Retinal pigment epithelial cell (primary cell): ENCODE results near the gene SLC6A13.

Source experiments
- DNase-seq: peaks from one replicate; pipeline ENCODE4 v3.0.0-alpha.2; 2010; ENCODE audit warnings: low read depth
- H3K4me3 ChIP-seq: 2 replicates; pipeline ENCODE4 v1.5.1; 2011; ENCODE audit warnings: mild to moderate bottlenecking, low read length, control low read depth, moderate library complexity
- TF ChIP-seq, protein P1 (sequence below): conservative IDR thresholded peaks from 2 replicates; pipeline ENCODE4 v1.5.1; 2011; ENCODE audit warnings: low read depth, low read length, control low read depth, inconsistent platforms

SLC6A13 gene

DNA sequence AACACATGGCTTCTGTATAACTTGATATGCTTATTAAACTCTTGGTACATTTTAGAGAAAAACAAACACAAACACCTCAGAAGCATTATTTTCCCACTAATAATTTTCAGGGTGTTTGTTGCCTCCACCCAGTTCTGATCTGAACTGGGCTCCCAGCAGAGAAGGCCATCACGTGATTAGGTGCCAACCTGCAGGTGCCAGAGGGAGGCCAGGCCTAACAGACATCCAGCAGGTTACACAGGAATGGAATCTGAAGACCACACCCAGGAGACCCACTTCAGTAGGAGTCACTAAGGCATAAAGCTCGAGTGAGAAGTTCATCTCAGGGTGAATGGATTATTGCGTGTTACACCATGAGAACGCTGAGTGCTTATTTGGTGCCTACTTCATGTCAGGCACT, 57.6 kb downstream of the SLC6A13 start:
- TF ChIP-seq, protein P1, sequence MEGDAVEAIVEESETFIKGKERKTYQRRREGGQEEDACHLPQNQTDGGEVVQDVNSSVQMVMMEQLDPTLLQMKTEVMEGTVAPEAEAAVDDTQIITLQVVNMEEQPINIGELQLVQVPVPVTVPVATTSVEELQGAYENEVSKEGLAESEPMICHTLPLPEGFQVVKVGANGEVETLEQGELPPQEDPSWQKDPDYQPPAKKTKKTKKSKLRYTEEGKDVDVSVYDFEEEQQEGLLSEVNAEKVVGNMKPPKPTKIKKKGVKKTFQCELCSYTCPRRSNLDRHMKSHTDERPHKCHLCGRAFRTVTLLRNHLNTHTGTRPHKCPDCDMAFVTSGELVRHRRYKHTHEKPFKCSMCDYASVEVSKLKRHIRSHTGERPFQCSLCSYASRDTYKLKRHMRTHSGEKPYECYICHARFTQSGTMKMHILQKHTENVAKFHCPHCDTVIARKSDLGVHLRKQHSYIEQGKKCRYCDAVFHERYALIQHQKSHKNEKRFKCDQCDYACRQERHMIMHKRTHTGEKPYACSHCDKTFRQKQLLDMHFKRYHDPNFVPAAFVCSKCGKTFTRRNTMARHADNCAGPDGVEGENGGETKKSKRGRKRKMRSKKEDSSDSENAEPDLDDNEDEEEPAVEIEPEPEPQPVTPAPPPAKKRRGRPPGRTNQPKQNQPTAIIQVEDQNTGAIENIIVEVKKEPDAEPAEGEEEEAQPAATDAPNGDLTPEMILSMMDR, result no peak

DNA sequence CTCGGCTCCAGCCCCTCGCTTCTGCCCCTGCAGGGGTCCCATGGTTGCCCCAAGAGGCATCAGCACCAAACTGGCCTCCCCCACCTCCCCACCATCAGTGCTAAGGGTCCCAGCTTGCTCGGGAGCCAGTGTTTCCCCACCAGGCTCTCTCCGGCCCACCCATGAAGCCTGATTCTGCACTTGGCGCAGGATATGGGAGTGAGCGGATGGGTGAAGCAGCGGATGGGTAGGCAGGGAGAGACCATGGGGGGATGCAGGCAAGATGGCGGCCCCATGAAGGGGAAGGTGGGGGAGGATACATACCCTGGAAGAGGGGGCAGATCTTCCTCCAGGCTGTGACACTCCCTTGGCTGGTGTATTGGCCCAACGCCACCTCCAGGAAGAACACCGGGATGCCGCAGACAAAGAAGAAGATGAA, 58.4 kb downstream of the SLC6A13 start:
- TF ChIP-seq, protein P1, result no peak
- DNase-seq, result no peak
- H3K4me3 ChIP-seq, result no peak overlapping the region

More for the DNA sequence above, 57.6 kb downstream of the SLC6A13 start:
- no peak overlapping the region for H3K4me3 ChIP-seq
- DNase-seq, result no peak

DNA sequence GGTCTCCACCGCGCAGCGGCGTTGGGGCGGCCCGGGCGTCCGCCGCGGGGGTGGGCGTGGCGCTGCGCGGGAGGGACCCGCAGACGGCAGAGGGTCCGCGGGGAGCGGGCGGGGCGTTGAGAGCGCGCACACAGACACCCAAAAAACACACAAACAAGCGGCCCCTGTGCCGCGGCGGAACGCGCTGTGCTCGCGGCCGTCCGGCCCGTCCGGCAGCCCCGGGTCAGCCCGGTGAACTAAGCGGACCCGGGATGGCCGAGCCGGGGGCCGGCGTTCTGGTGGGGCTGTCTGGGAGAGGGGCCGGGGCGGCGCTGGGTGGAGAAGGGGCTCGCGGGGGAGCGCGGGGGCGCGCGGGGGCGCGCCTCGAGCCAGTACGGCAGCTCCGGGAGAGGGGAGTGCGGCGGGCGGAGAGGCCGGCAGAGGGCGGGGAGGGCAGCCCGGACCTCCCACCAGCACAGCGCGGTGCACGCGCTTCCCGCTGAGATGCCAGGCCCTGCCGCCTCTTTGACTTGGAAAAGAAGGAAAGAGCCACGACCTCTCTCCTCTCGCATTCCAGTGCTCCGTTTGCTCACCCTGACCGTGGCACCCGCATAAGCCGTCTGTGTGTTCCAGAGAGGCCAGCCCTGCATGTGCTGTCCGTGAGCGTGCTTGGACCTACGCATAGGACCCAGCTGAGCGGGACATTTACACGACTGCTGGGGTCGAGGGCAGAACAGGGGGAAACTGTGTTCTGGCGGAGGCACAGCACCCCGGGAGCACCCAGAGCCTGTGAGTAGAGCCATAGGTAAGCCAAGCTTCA, 59.0 kb downstream of the SLC6A13 start:
- peak overlapping the region; percentile 42 for H3K4me3 ChIP-seq
- no peak for DNase-seq
- TF ChIP-seq, protein P1, result peak; percentile 19

DNA sequence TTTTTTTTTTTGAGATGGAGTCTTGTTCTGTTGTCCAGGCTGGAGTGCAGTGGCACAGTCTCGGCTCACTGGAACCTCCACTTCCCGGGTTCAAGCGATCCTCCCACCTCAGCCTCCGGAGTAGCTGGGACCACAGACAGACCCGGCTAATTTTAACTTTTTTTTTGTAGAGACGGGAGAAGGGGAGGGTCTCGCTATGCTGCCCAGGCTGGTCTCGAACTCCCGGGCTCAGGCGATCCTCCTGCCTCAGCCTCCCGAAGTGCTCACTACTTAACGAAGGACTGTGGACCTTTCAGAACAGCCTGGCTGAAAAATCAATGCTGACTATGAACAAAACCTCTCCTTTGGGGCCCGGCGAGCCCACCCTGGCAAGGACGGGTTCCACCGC, 59.6 kb downstream of the SLC6A13 start:
- TF ChIP-seq, protein P1, result no peak
- no peak overlapping the region for H3K4me3 ChIP-seq
- DNase-seq, result no peak

DNA sequence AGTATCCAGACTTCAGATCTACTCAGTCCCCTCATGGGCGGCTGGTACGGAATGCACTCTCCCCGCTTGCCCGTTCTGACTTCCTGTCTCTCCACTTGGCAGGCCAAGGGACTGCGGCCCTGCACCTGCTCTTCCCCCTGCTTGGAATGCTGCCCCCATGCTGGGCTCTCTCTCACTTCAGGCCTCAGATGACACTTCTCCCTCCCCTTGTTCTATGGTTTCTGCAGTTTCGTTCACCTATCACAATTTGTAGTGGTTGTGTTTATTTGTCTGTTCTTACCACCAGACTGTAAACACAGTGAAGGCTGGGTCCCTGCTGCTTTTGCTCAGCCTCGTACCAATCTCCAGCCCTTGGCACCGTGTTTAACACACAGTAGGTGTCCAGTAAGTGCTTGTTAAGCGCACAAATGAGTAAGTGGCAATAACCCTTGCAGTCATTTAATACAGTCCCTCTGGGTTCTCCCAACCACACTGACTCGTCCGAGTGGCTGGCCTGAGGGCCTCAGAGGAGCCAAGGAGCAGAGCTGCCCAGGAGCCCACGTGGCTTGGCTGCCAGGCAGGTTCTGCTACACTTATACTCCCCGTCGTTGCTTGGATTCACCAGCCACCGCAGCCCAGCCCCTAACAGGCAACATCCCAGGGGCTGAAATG, 60.4 kb downstream of the SLC6A13 start:
- DNase-seq, result no peak
- TF ChIP-seq, protein P1, result peak; percentile 1
- H3K4me3 ChIP-seq, result no peak overlapping the region

DNA sequence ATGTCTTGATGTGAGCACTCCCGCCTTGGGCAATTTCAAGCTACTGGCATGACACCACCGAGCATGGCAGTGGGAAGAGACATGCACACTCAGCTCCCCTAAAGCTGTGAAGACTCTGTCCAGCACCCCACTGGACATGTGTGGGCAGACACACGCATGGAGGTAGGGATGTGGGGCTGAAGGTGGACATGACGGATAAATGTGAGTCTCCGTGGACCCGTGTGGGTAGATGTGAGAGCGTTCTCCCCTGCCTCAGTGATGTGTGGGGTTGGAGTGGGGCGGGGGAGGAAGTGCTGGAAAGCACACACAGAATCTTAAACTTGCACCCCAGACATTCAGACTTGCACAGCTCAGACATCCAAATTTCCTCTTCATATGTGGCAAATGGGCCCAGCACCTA, 61.3 kb downstream of the SLC6A13 start:
- no peak for DNase-seq
- H3K4me3 ChIP-seq, result no peak overlapping the region
- TF ChIP-seq, protein P1, result no peak

DNA sequence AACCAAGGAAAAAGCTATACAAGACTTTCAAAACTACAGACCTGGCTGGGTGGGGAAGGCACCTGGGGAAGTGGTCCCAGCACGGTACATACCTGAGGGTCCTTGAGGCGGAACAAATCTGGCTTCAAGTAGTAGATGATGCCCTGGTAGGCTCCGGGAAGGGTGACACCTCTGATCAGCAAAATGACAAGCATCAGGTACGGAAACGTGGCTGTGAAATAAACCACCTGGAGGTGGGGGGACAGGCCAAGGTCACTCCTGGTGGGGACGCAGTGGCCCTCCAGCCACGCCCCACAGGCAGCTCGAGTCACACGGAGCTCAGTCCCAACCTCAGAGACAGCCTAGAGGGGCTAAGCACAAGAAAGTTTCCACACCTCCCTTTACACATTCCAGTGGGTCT, 63.9 kb downstream of the SLC6A13 start:
- H3K4me3 ChIP-seq, result no peak overlapping the region
- TF ChIP-seq, protein P1, result no peak
- DNase-seq, result no peak
